Measurements from ENCODE around the gene DARS1. TPM values are rescaled to one million over a fixed set of nuclear protein-coding genes. Genes with fewer than 3 reads are reported as not detected.
A peak's percentile ranks its signal among the peaks of the same experiment; 100 is the strongest.

Gene DARS1
- polyA plus RNA-seq (ENCODE audit: insufficient read length), result 156 TPM
- long read RNA-seq, donor 1, transcript DARS-209 (3 exons, 892 nt), result minor isoform, 8 of 54 reads
- long read RNA-seq, donor 1, transcript DARS-201 (16 exons, 2,361 nt), result major isoform, 40 of 54 reads
- long read RNA-seq, donor 1, partial matches to known transcripts, result 5 of 54 reads
- long read RNA-seq, donor 1, other reads (novel, unspliced or antisense), result 0 of 54 reads
- long read RNA-seq, donor 2, transcript DARS-201 (16 exons, 2,361 nt), result major isoform, 43 of 61 reads
- long read RNA-seq, donor 2, transcript DARS-209 (3 exons, 892 nt), result minor isoform, 6 of 61 reads
- long read RNA-seq, donor 2, partial matches to known transcripts, result 11 of 61 reads
- long read RNA-seq, donor 2, other reads (novel, unspliced or antisense), result 0 of 61 reads
- long read RNA-seq, donor 3, transcript DARS-201 (16 exons, 2,361 nt), result major isoform, 28 of 36 reads
- long read RNA-seq, donor 3, partial matches to known transcripts, result 0 of 36 reads
- long read RNA-seq, donor 3, other reads (novel, unspliced or antisense), result 0 of 36 reads
- long read RNA-seq, donor 4, partial matches to known transcripts, result 0 of 1 reads
- long read RNA-seq, donor 4, other reads (novel, unspliced or antisense), result 0 of 1 reads
- long read RNA-seq, donor 5, transcript DARS-209 (3 exons, 892 nt), result minor isoform, 7 of 94 reads
- long read RNA-seq, donor 5, transcript DARS-201 (16 exons, 2,361 nt), result major isoform, 69 of 94 reads
- long read RNA-seq, donor 5, partial matches to known transcripts, result 12 of 94 reads
- long read RNA-seq, donor 5, other reads (novel, unspliced or antisense), result 0 of 94 reads
- long read RNA-seq, donor 6, transcript DARS-201 (16 exons, 2,361 nt), result major isoform, 33 of 46 reads
- long read RNA-seq, donor 6, partial matches to known transcripts, result 7 of 46 reads
- long read RNA-seq, donor 6, other reads (novel, unspliced or antisense), result 0 of 46 reads
- long read RNA-seq, donor 7, transcript DARS-203 (5 exons, 717 nt), result minor isoform, 5 of 92 reads
- long read RNA-seq, donor 7, transcript DARS-209 (3 exons, 892 nt), result minor isoform, 9 of 92 reads
- long read RNA-seq, donor 7, transcript DARS-201 (16 exons, 2,361 nt), result major isoform, 50 of 92 reads
- long read RNA-seq, donor 7, partial matches to known transcripts, result 26 of 92 reads
- long read RNA-seq, donor 7, other reads (novel, unspliced or antisense), result 0 of 92 reads
- long read RNA-seq, donor 8, transcript DARS-201 (16 exons, 2,361 nt), result major isoform, 18 of 20 reads
- long read RNA-seq, donor 8, partial matches to known transcripts, result 0 of 20 reads
- long read RNA-seq, donor 8, other reads (novel, unspliced or antisense), result 0 of 20 reads

- DNase-seq, result peak; percentile 95
These were observed at the start of gene DARS1 for GRCh38 chr2:135985018-135985825. Gene DARS1 (minus strand): TSS chr2:135985626. CDS start chr2:135985468, 158 bp downstream.

GRCh38 chr2:136034629-136035028, 49.2 kb upstream of the DARS1 start:
- DNase-seq, result no peak

GRCh38 chr2:136032817-136033535, 47.5 kb upstream of the DARS1 start:
- DNase-seq, result no peak

GRCh38 chr2:136032192-136032591, 46.8 kb upstream of the DARS1 start:
- DNase-seq, result no peak

- peak; percentile 32 for DNase-seq
These were observed 46.3 kb upstream of the DARS1 start for GRCh38 chr2:136031711-136032110.

- no peak for DNase-seq
These were observed 45.0 kb upstream of the DARS1 start for GRCh38 chr2:136030406-136030805.

- no peak for DNase-seq
These were observed 43.7 kb upstream of the DARS1 start for GRCh38 chr2:136029149-136029548.

- DNase-seq, result no peak
These were observed 42.6 kb upstream of the DARS1 start for GRCh38 chr2:136028001-136028400.

GRCh38 chr2:136027112-136027511, 41.7 kb upstream of the DARS1 start:
- DNase-seq, result no peak

GRCh38 chr2:136025057-136025973, 39.9 kb upstream of the DARS1 start:
- peak; percentile 70 for DNase-seq

- DNase-seq, result no peak
These were observed 39.2 kb upstream of the DARS1 start for GRCh38 chr2:136024616-136025015.

GRCh38 chr2:136024185-136024584, 38.8 kb upstream of the DARS1 start:
- no peak for DNase-seq

GRCh38 chr2:136023416-136023815, 38.0 kb upstream of the DARS1 start:
- DNase-seq, result no peak

- no peak for DNase-seq
These were observed 37.1 kb upstream of the DARS1 start for GRCh38 chr2:136022396-136023146.

- no peak for DNase-seq
These were observed 36.5 kb upstream of the DARS1 start for GRCh38 chr2:136021976-136022375.

GRCh38 chr2:136021406-136021805, 36.0 kb upstream of the DARS1 start:
- no peak for DNase-seq

GRCh38 chr2:136020831-136021230, 35.4 kb upstream of the DARS1 start:
- DNase-seq, result no peak

GRCh38 chr2:136019825-136020224, 34.4 kb upstream of the DARS1 start:
- no peak for DNase-seq

- no peak for DNase-seq
These were observed 33.9 kb upstream of the DARS1 start for GRCh38 chr2:136019306-136019705.

Data from left kidney (tissue), 8 donors.